Hematopoietic multipotent progenitor cell treated with erythropoietin and hydrocortisone succinate and interleukin-3 and kit ligand, for 6 days (in vitro differentiated cells): Measurements from ENCODE around the gene PPP1R3D.
"Not testable (repeated sequence)": the region's sequence is repeated elsewhere in the genome, so short reads cannot be mapped to it uniquely, and the experiment has no call there.

Experiments
- DNase-seq: peaks from one replicate; pipeline ENCODE4 v3.0.0-alpha.2; 2015

PPP1R3D gene

GRCh38 chr20:59911041-59911440 is 29.1 kb downstream of the PPP1R3D start:
- DNase-seq, result no peak

GRCh38 chr20:59908855-59909254 is 31.2 kb downstream of the PPP1R3D start:
- DNase-seq, result no peak

GRCh38 chr20:59903621-59904020 is 36.5 kb downstream of the PPP1R3D start:
- no peak for DNase-seq

- no peak for DNase-seq
Observed at GRCh38 chr20:59902470-59902869, 37.6 kb downstream of the PPP1R3D start.

GRCh38 chr20:59895908-59896307 is 44.2 kb downstream of the PPP1R3D start:
- DNase-seq, result no peak

- no peak for DNase-seq
Observed at GRCh38 chr20:59891581-59891980, 48.5 kb downstream of the PPP1R3D start.

- DNase-seq, result not testable (repeated sequence)
Observed at GRCh38 chr20:59890035-59890434, 50.1 kb downstream of the PPP1R3D start.

GRCh38 chr20:59888050-59888449 is 52.1 kb downstream of the PPP1R3D start:
- no peak for DNase-seq
